Measurements from ENCODE around the gene MAP6D1. TPM values are rescaled to one million over a fixed set of nuclear protein-coding genes. Genes with fewer than 3 reads are reported as not detected.

Gene MAP6D1
- total RNA-seq, 1 experiment from 2014 or later, result 1.1 TPM

GRCh38 chr3:183814240-183814639 is 11.1 kb downstream of the MAP6D1 start:
- TF ChIP-seq CTCF (IDR thresholded peaks at IDR 0.05; ENCODE audit: unreplicated experiment), result no peak
- Mint-ChIP-seq H3K27ac (ENCODE audit: low read depth, unreplicated experiment) (no peak overlapping the region), H3K36me3 (ENCODE audit: insufficient read depth, unreplicated experiment) (peaks cover 39% of the 10 kb centered on the region), H3K9me3 (ENCODE audit: unreplicated experiment) (no peaks in the 10 kb centered on the region), H3K4me1 (ENCODE audit: insufficient read depth, unreplicated experiment) (peaks cover 9% of the 10 kb centered on the region), H3K4me3 (ENCODE audit: unreplicated experiment) (no peak overlapping the region), H3K27me3 (ENCODE audit: insufficient read depth, unreplicated experiment) (no peaks in the 10 kb centered on the region)
- no peak for DNase-seq (ENCODE audit: unreplicated experiment)
- no TSS peak for BruUV-seq (replicated peaks)
- ChIA-PET CTCF (interaction anchor here (0.7 kb wide), 2 partner anchors 80 to 691 kb away, joined by 3 read pairs; no protein-coding TSS in a partner anchor), POLR2A (interaction anchor here (1.4 kb wide), 1 partner anchor 9 kb away, joined by 3 read pairs; no protein-coding TSS in a partner anchor)
- intact Hi-C loops (cut with micrococcal nuclease), result no loop called here

- no peak for TF ChIP-seq CTCF (IDR thresholded peaks at IDR 0.05; ENCODE audit: unreplicated experiment)
- Mint-ChIP-seq H3K27me3 (ENCODE audit: insufficient read depth, unreplicated experiment) (no peaks in the 10 kb centered on the region), H3K9me3 (ENCODE audit: unreplicated experiment) (no peaks in the 10 kb centered on the region), H3K4me3 (ENCODE audit: unreplicated experiment) (no peak overlapping the region), H3K27ac (ENCODE audit: low read depth, unreplicated experiment) (peak overlapping the region; percentile 88), H3K36me3 (ENCODE audit: insufficient read depth, unreplicated experiment) (peaks cover 52% of the 10 kb centered on the region), H3K4me1 (ENCODE audit: insufficient read depth, unreplicated experiment) (peaks cover 9% of the 10 kb centered on the region)
- ChIA-PET POLR2A (interaction anchor here (0.6 to 1.5 kb wide), 6 partner anchors 10 to 175 kb away, joined by 3 to 4 read pairs (median 3); no protein-coding TSS in a partner anchor), CTCF (interaction anchor here (0.6 kb wide), 2 partner anchors 71 to 856 kb away, joined by 3 read pairs; no protein-coding TSS in a partner anchor)
- peak; percentile 52 for DNase-seq (ENCODE audit: unreplicated experiment)
- BruUV-seq (replicated peaks), result no TSS peak
- intact Hi-C loops (cut with micrococcal nuclease), result no loop called here
Observed at GRCh38 chr3:183812761-183813445, 12.5 kb downstream of the MAP6D1 start.

- H3K36me3 Mint-ChIP-seq (ENCODE audit: insufficient read depth, unreplicated experiment), result peaks cover 61% of the 10 kb centered on the region
- TF ChIP-seq CTCF (IDR thresholded peaks at IDR 0.05; ENCODE audit: unreplicated experiment), result no peak
- ChIA-PET POLR2A (interaction anchor here (0.6 to 1.2 kb wide), 2 partner anchors 9 to 15 kb away, joined by 3 read pairs; no protein-coding TSS in a partner anchor), CTCF (no interaction called here)
- no peaks in the 10 kb centered on the region for H3K27me3 Mint-ChIP-seq (ENCODE audit: insufficient read depth, unreplicated experiment)
- H3K9me3 Mint-ChIP-seq (ENCODE audit: unreplicated experiment), result no peaks in the 10 kb centered on the region
- H3K4me3 Mint-ChIP-seq (ENCODE audit: unreplicated experiment), result no peak overlapping the region
- DNase-seq (ENCODE audit: unreplicated experiment), result no peak
- intact Hi-C loops (cut with micrococcal nuclease), result no loop called here
- no peak overlapping the region for H3K27ac Mint-ChIP-seq (ENCODE audit: low read depth, unreplicated experiment)
- no TSS peak for BruUV-seq (replicated peaks)
- peaks cover 9% of the 10 kb centered on the region for H3K4me1 Mint-ChIP-seq (ENCODE audit: insufficient read depth, unreplicated experiment)
Observed at GRCh38 chr3:183811638-183812037, 13.7 kb downstream of the MAP6D1 start.

- no TSS peak for BruUV-seq (replicated peaks)
- no peak overlapping the region for H3K27ac Mint-ChIP-seq (ENCODE audit: low read depth, unreplicated experiment)
- CTCF ChIA-PET, result interaction anchor here (0.6 kb wide), 1 partner anchor 322 kb away, joined by 3 read pairs; no protein-coding TSS in a partner anchor
Observed at GRCh38 chr3:183810643-183811594, 14.5 kb downstream of the MAP6D1 start.

More at GRCh38 chr3:183810643-183811594, 14.5 kb downstream of the MAP6D1 start:
- intact Hi-C loops (cut with micrococcal nuclease), result no loop called here
- peaks cover 9% of the 10 kb centered on the region for H3K4me1 Mint-ChIP-seq (ENCODE audit: insufficient read depth, unreplicated experiment)
- POLR2A ChIA-PET, result no interaction called here
- no peaks in the 10 kb centered on the region for H3K9me3 Mint-ChIP-seq (ENCODE audit: unreplicated experiment)
- no peak overlapping the region for H3K4me3 Mint-ChIP-seq (ENCODE audit: unreplicated experiment)
- no peak for DNase-seq (ENCODE audit: unreplicated experiment)
- H3K27me3 Mint-ChIP-seq (ENCODE audit: insufficient read depth, unreplicated experiment), result no peaks in the 10 kb centered on the region
- peaks cover 63% of the 10 kb centered on the region for H3K36me3 Mint-ChIP-seq (ENCODE audit: insufficient read depth, unreplicated experiment)
- no peak for TF ChIP-seq CTCF (IDR thresholded peaks at IDR 0.05; ENCODE audit: unreplicated experiment)
